Rectal smooth muscle tissue (tissue), 1 donor: Measurements from ENCODE around the gene NDUFA7.
"Not testable (repeated sequence)": the region's sequence is repeated elsewhere in the genome, so short reads cannot be mapped to it uniquely, and the experiment has no call there.

Experiments used
- H3K27ac ChIP-seq: one replicate; pipeline ENCODE4 v1.7.0; 2013; ENCODE audit warnings: low read depth, low read length, inconsistent platforms
- H3K27me3 ChIP-seq: one replicate; pipeline ENCODE4 v1.7.0; 2013; ENCODE audit warnings: low read length; ENCODE audit not compliant: control insufficient read depth, insufficient read depth
- H3K36me3 ChIP-seq: one replicate; pipeline ENCODE4 v1.7.0; 2013; ENCODE audit warnings: low read length; ENCODE audit not compliant: control insufficient read depth, insufficient read depth
- H3K4me1 ChIP-seq: one replicate; pipeline ENCODE4 v1.7.0; 2013; ENCODE audit warnings: low read length; ENCODE audit not compliant: control insufficient read depth, insufficient read depth
- H3K4me3 ChIP-seq: one replicate; pipeline ENCODE4 v1.7.0; 2013; ENCODE audit warnings: low read length
- H3K9ac ChIP-seq: one replicate; pipeline ENCODE4 v1.7.0; 2013; ENCODE audit warnings: low read length

NDUFA7 gene

DNA sequence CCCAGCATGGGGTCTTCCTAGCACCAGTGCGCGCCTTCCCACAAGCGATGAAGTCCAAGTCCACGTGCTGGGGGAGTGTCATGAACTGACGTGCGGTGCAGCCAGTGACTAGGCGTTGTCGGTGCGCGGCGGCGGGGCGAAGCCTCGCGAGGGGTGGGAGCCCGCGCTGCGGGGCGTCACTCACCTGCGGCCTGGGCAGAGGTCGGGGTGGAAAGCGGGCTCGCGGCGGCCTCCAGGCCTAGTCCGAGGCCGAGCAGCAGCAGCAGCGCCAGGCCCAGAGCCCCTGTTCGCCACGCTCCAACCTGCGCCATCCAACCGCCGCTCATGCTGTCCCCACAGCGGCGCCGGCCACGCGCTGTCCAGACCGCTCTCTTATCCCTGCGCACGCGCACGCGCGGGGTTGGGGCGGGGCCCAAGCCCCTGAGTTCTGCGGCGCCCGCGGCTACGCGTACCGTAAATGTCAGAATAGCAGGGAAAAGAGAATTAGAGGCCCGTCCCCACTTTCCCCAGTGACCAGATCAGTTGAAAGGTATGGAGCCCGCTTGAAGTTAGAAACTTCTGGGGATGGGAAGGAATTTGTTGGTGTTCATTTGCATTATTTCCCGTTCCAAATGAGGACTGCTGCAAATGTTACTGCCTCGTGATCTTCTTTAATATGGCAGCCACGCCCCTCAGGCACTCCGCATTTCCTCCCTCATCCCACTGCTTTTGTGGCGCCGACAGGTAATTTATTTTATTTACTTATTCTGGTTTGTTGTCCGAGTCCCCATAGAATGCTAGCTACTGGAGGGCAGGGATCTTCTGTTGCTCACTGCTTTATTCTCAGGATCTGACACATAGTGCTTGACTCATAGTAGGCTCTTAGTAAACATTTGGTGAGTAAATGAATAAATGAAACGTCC is 13.0 kb downstream of the NDUFA7 start, which contains the start of gene CD320:
Gene CD320 (minus strand): TSS at position 394 of the 902 bp plus-strand sequence. CDS start 68 bp downstream, at position 326.
- no peaks in the 10 kb centered on the region for H3K27me3 ChIP-seq
- H3K4me3 ChIP-seq: peak within 1 kb of the TSS; percentile 67
- peaks cover 12% of the 10 kb centered on the region for H3K4me1 ChIP-seq
- no peak within 1 kb of the TSS for H3K9ac ChIP-seq
- peaks cover 9% of the 10 kb centered on the region for H3K36me3 ChIP-seq
- H3K27ac ChIP-seq: no peak within 1 kb of the TSS

GRCh38 chr19:8307400-8307964 is 13.7 kb downstream of the NDUFA7 start:
- peaks cover 12% of the 10 kb centered on the region for H3K4me1 ChIP-seq
- H3K9ac ChIP-seq: no peak overlapping the region
- no peak overlapping the region for H3K27ac ChIP-seq
- H3K27me3 ChIP-seq: no peaks in the 10 kb centered on the region
- peak overlapping the region; percentile 67 for H3K4me3 ChIP-seq
- H3K36me3 ChIP-seq: peaks cover 9% of the 10 kb centered on the region

- H3K4me3 ChIP-seq: peak overlapping the region; percentile 23
- no peak overlapping the region for H3K27ac ChIP-seq
- H3K27me3 ChIP-seq: no peaks in the 10 kb centered on the region
- H3K36me3 ChIP-seq: peaks cover 3% of the 10 kb centered on the region
- no peak overlapping the region for H3K9ac ChIP-seq
- H3K4me1 ChIP-seq: peaks cover 12% of the 10 kb centered on the region
Observed at GRCh38 chr19:8306235-8307054, 14.7 kb downstream of the NDUFA7 start.

- H3K36me3 ChIP-seq: peaks cover 3% of the 10 kb centered on the region
- H3K27ac ChIP-seq: no peak overlapping the region
- H3K9ac ChIP-seq: no peak overlapping the region
- no peaks in the 10 kb centered on the region for H3K27me3 ChIP-seq
- H3K4me3 ChIP-seq: no peak overlapping the region
- peaks cover 12% of the 10 kb centered on the region for H3K4me1 ChIP-seq
Observed at GRCh38 chr19:8305798-8306197, 15.4 kb downstream of the NDUFA7 start.

DNA sequence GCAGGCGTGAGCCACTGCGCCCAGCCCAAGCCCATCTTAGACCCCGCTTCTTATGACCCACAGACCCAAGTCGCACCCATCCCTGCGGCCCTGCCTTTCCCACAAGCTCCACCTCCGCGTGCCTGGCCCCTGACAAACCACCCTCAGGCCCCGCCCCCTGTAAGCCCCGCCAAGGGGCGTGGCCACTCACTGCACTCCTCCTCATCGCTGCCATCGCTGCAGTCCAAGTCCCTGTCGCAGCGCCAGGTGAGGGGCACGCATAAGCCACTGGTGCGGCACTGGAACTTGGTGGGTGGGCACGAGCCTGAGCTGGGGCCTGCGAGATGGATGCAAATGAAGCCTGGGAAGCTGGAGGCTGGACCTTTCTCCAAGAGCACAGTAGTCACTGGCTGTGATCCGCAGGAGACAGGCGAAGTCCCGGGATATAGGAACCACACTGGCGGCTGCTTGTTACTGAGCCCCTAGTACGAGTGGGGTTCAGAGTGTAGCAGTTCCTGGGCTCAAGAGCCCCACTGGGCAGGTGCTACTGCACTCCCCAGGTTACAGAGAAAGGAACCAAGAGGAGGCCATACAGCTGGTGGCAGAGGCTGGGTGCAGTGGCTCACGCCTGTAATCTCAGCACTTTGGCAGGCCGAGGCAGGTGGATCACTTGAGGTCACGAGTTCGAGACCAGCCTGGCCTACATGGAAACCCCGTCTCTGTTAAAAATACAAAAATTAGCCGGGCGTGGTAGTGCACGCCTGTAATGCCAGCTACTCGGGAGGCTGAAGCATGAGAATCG is 16.1 kb downstream of the NDUFA7 start:
- no peak overlapping the region for H3K27ac ChIP-seq
- H3K27me3 ChIP-seq: no peaks in the 10 kb centered on the region
- no peaks in the 10 kb centered on the region for H3K36me3 ChIP-seq
- H3K9ac ChIP-seq: no peak overlapping the region
- H3K4me3 ChIP-seq: no peak overlapping the region
- H3K4me1 ChIP-seq: peaks cover 12% of the 10 kb centered on the region

DNA sequence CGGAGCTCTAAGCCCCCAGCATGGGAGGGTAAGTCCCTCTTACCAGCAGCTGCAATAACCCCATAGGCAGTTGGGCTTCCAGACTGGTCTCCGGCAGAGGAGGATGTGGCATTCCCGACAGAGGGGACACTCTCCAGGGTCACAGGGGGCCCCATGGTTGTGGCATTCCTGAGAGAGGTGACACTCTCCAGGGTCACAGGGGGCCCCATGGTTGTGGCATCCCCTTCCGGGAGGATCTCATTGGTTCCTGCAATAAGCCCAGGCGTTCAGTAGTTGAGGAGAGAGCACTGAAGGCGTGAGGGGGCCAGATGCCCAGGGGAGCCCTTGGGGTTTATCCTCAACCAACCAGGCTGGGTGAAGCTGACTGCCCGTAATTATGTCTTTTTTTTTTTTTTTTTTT is 18.4 kb downstream of the NDUFA7 start:
- Histone ChIP-seq H3K4me3 (no peak overlapping the region), H3K27me3 (no peaks in the 10 kb centered on the region), H3K36me3 (no peaks in the 10 kb centered on the region), H3K9ac (no peak overlapping the region), H3K4me1 (peaks cover 5% of the 10 kb centered on the region), H3K27ac (no peak overlapping the region)

- peaks cover under 1% of the 10 kb centered on the region for H3K4me1 ChIP-seq
- H3K27ac ChIP-seq: no peak overlapping the region
- H3K9ac ChIP-seq: no peak overlapping the region
- no peak overlapping the region for H3K4me3 ChIP-seq
- no peaks in the 10 kb centered on the region for H3K36me3 ChIP-seq
- H3K27me3 ChIP-seq: no peaks in the 10 kb centered on the region
Observed at GRCh38 chr19:8302357-8302691, 18.9 kb downstream of the NDUFA7 start.

DNA sequence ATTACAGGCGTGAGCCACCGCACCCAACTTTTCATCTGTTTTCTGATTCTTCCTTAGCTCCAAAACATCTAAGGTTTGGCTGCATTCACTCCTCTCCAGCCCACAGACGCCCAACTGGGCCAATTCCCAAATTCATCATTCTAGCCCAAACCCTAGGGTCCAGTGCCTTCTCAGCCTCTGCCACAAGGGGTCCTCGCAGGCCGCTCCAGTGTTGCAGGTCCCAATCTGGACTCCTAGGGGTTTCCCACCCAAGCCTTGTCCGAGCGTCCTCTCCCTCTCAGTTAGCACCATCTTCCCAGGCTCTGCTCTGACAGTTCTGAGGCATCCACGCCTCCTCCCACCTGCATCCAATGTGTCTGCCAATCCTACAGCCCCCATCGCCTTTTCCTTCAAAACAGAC is 29.8 kb downstream of the NDUFA7 start:
- not testable (repeated sequence) for H3K4me1 ChIP-seq, H3K27me3 ChIP-seq, H3K36me3 ChIP-seq, H3K27ac ChIP-seq, H3K4me3 ChIP-seq, H3K9ac ChIP-seq

DNA sequence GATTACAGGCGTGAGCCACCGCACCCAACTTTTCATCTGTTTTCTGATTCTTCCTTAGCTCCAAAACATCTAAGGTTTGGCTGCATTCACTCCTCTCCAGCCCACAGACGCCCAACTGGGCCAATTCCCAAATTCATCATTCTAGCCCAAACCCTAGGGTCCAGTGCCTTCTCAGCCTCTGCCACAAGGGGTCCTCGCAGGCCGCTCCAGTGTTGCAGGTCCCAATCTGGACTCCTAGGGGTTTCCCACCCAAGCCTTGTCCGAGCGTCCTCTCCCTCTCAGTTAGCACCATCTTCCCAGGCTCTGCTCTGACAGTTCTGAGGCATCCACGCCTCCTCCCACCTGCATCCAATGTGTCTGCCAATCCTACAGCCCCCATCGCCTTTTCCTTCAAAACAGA is 44.7 kb downstream of the NDUFA7 start:
- H3K9ac ChIP-seq, H3K4me1 ChIP-seq, H3K4me3 ChIP-seq, H3K36me3 ChIP-seq, H3K27ac ChIP-seq, H3K27me3 ChIP-seq: not testable (repeated sequence)

DNA sequence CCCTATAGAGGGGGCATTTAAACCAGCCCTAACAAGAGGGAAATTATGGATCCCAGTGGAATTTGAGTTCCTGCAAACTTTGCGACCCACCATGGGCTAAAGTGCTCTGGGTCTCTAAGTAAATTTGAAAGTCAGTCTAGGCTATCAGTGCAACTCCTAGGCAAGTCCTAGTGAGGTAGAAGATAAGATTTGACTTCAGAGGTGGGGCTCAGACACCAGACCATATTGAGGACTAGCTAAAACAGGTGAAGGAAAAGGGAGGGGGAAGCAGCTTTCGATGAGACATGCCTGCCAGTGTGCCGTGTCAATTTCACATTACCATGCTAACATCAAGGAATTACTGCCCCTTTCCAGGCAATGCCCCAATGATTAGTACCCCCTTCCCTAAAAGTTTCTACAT is 51.5 kb downstream of the NDUFA7 start:
- H3K9ac ChIP-seq: no peak overlapping the region
- no peaks in the 10 kb centered on the region for H3K27me3 ChIP-seq
- no peak overlapping the region for H3K4me3 ChIP-seq
- no peaks in the 10 kb centered on the region for H3K36me3 ChIP-seq
- no peak overlapping the region for H3K27ac ChIP-seq
- no peaks in the 10 kb centered on the region for H3K4me1 ChIP-seq

- H3K4me1 ChIP-seq: no peaks in the 10 kb centered on the region
- no peak overlapping the region for H3K27ac ChIP-seq
- H3K27me3 ChIP-seq: no peaks in the 10 kb centered on the region
- no peak overlapping the region for H3K9ac ChIP-seq
- peaks cover 3% of the 10 kb centered on the region for H3K36me3 ChIP-seq
- H3K4me3 ChIP-seq: no peak overlapping the region
Observed at GRCh38 chr19:8265872-8266271, 55.3 kb downstream of the NDUFA7 start.

- H3K4me3 ChIP-seq, H3K27me3 ChIP-seq, H3K36me3 ChIP-seq, H3K9ac ChIP-seq, H3K27ac ChIP-seq, H3K4me1 ChIP-seq: not testable (repeated sequence)
Observed at GRCh38 chr19:8264248-8264647, 56.9 kb downstream of the NDUFA7 start.
